ENCODE measurements around the gene BRAF.
A peak's percentile ranks its signal among the peaks of the same experiment; 100 is the strongest.

The BRAF gene

DNA sequence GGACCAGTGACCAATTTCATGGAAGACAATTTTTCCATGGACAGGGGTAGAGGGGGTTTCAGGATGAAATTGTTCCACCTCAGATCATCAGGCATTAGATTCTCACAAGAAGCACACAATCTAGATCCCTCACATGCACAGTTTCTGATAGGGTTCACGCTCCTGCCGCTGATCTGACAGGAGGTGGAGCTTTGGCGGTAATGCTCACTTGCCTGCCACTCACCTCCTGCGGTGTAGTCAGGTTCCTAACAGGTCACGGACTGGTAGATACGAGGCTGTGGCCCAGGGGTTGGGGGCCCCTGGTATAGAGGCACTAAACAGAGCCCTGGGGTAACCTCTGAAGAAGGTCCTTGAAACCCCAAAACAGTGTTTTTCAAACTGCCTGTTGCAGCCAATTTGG, 6.5 kb downstream of the BRAF start:
- no peak overlapping the region for H3K4me3 ChIP-seq (ENCODE audit: low read depth, low read length)
- no peaks in the 10 kb centered on the region for H3K9me3 ChIP-seq (ENCODE audit: control insufficient read depth, insufficient read depth, low read depth, low read length)
- ChIA-PET POLR2A (no interaction called here), CTCF (interaction anchor here (0.7 kb wide), 2 partner anchors 12 to 19 kb away, joined by 3 read pairs; no protein-coding TSS in a partner anchor)
- 0 out of 2 replicates have a peak, but pooled peaks cover 5% of the 10 kb centered on the region for H3K4me1 ChIP-seq (ENCODE audit: control insufficient read depth, insufficient read depth, low read length)
- no peak overlapping the region for H3K27ac ChIP-seq (ENCODE audit: extremely low read depth, low read depth, low read length)
- TF ChIP-seq KLF7 (tag by site-specific recombination; IDR thresholded peaks at IDR 0.05; ENCODE audit: borderline replicate concordance) (no peak), ZBTB8A (tag by site-specific recombination; IDR thresholded peaks at IDR 0.05) (no peak), ZNF510 (tag by site-specific recombination; IDR thresholded peaks at IDR 0.05; ENCODE audit: insufficient replicate concordance) (peak; percentile 18), GLI4 (tag by site-specific recombination; IDR thresholded peaks at IDR 0.05) (no peak)
- TF ChIP-seq, protein P1, sequence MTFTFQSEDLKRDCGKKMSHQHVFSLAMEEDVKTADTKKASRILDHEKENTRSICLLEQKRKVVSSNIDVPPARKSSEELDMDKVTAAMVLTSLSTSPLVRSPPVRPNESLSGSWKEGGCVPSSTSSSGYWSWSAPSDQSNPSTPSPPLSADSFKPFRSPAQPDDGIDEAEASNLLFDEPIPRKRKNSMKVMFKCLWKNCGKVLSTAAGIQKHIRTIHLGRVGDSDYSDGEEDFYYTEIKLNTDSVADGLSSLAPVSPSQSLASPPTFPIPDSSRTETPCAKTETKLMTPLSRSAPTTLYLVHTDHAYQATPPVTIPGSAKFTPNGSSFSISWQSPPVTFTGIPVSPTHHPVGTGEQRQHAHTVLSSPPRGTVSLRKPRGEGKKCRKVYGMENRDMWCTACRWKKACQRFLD (tag by site-specific recombination; IDR thresholded peaks at IDR 0.05): no peak
- peaks cover 0 to 3% of the 10 kb centered on the region in 2 experiments; a peak in 1 of 3 replicates for H3K36me3 ChIP-seq (ENCODE audit: control insufficient read depth in 2 of 2, insufficient read depth in 1 of 2, low read length in 2 of 2)

DNA sequence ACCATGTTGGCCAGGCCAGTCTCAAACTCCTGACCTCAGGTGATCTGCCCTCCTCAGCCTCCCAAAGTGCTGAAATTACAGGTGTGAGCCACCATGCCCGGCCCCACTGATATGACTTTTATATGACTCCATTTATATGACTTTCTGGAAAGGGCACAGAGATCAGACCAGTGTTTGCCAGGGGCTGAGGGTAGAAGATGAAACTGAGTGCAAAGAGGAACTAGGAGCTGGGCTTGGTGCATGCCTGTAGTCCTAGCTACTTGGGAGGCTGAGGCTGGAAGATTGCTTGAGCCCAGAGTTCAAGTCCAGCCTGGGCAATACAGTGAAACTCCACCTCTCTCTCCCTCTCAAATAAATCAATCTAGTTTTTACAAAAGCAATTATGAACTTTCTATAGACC, 7.5 kb downstream of the BRAF start:
- POLR2A ChIA-PET: no interaction called here
- CTCF ChIA-PET: no interaction called here
- no peak overlapping the region for H3K27ac ChIP-seq (ENCODE audit: extremely low read depth, low read depth, low read length)

GRCh38 chr7:140915935-140916555, 8.7 kb downstream of the BRAF start:
- CTCF ChIA-PET: no interaction called here

More for the DNA sequence above, 7.5 kb downstream of the BRAF start:
- Histone ChIP-seq H3K4me3 (ENCODE audit: low read depth, low read length) (no peak overlapping the region), H3K4me1 (ENCODE audit: control insufficient read depth, insufficient read depth, low read length) (0 out of 2 replicates have a peak, but pooled peaks cover 5% of the 10 kb centered on the region), H3K36me3 (ENCODE audit: control insufficient read depth in 2 of 2, insufficient read depth in 1 of 2, low read length in 2 of 2) (peaks cover 0 to 3% of the 10 kb centered on the region in 2 experiments; a peak in 1 of 3 replicates), H3K9me3 (ENCODE audit: control insufficient read depth, insufficient read depth, low read depth, low read length) (no peaks in the 10 kb centered on the region)
- TF ChIP-seq ZFP41 (tag by site-specific recombination; IDR thresholded peaks at IDR 0.05; ENCODE audit: borderline replicate concordance) (no peak), MZF1 (tag by site-specific recombination; IDR thresholded peaks at IDR 0.05; ENCODE audit: borderline replicate concordance) (no peak)

More at GRCh38 chr7:140915935-140916555, 8.7 kb downstream of the BRAF start:
- H3K36me3 ChIP-seq (ENCODE audit: control insufficient read depth in 2 of 2, insufficient read depth in 1 of 2, low read length in 2 of 2): peaks cover 0 to 3% of the 10 kb centered on the region in 2 experiments; a peak in 1 of 3 replicates
- POLR2A ChIA-PET: no interaction called here
- no peak overlapping the region for H3K4me3 ChIP-seq (ENCODE audit: low read depth, low read length)
- TF ChIP-seq, protein P2, sequence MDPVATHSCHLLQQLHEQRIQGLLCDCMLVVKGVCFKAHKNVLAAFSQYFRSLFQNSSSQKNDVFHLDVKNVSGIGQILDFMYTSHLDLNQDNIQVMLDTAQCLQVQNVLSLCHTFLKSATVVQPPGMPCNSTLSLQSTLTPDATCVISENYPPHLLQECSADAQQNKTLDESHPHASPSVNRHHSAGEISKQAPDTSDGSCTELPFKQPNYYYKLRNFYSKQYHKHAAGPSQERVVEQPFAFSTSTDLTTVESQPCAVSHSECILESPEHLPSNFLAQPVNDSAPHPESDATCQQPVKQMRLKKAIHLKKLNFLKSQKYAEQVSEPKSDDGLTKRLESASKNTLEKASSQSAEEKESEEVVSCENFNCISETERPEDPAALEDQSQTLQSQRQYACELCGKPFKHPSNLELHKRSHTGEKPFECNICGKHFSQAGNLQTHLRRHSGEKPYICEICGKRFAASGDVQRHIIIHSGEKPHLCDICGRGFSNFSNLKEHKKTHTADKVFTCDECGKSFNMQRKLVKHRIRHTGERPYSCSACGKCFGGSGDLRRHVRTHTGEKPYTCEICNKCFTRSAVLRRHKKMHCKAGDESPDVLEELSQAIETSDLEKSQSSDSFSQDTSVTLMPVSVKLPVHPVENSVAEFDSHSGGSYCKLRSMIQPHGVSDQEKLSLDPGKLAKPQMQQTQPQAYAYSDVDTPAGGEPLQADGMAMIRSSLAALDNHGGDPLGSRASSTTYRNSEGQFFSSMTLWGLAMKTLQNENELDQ (tag by site-specific recombination; IDR thresholded peaks at IDR 0.05; ENCODE audit: low read depth): no peak
- TF ChIP-seq OSR2 (tag by site-specific recombination; IDR thresholded peaks at IDR 0.05) (no peak), ZNF239 (tag by site-specific recombination; IDR thresholded peaks at IDR 0.05) (no peak), ZNF664 (tag by site-specific recombination; IDR thresholded peaks at IDR 0.05) (no peak), ZNF398 (tag by site-specific recombination; IDR thresholded peaks at IDR 0.05) (no peak), ZNF747 (tag by site-specific recombination; IDR thresholded peaks at IDR 0.05) (no peak), KLF10 (tag by site-specific recombination; IDR thresholded peaks at IDR 0.05) (no peak), ZNF707 (tag by site-specific recombination; IDR thresholded peaks at IDR 0.05) (no peak), ZNF223 (tag by site-specific recombination; IDR thresholded peaks at IDR 0.05) (no peak), ZNF837 (tag by site-specific recombination; IDR thresholded peaks at IDR 0.05) (no peak), ZNF76 (tag by site-specific recombination; IDR thresholded peaks at IDR 0.05; ENCODE audit: borderline replicate concordance, low read depth) (no peak), GLIS2 (tag by site-specific recombination; IDR thresholded peaks at IDR 0.05) (no peak)
- TF ChIP-seq, protein P3, sequence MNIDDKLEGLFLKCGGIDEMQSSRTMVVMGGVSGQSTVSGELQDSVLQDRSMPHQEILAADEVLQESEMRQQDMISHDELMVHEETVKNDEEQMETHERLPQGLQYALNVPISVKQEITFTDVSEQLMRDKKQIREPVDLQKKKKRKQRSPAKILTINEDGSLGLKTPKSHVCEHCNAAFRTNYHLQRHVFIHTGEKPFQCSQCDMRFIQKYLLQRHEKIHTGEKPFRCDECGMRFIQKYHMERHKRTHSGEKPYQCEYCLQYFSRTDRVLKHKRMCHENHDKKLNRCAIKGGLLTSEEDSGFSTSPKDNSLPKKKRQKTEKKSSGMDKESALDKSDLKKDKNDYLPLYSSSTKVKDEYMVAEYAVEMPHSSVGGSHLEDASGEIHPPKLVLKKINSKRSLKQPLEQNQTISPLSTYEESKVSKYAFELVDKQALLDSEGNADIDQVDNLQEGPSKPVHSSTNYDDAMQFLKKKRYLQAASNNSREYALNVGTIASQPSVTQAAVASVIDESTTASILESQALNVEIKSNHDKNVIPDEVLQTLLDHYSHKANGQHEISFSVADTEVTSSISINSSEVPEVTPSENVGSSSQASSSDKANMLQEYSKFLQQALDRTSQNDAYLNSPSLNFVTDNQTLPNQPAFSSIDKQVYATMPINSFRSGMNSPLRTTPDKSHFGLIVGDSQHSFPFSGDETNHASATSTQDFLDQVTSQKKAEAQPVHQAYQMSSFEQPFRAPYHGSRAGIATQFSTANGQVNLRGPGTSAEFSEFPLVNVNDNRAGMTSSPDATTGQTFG (tag by site-specific recombination; IDR thresholded peaks at IDR 0.05; ENCODE audit: borderline replicate concordance): no peak
- TF ChIP-seq, protein P4, sequence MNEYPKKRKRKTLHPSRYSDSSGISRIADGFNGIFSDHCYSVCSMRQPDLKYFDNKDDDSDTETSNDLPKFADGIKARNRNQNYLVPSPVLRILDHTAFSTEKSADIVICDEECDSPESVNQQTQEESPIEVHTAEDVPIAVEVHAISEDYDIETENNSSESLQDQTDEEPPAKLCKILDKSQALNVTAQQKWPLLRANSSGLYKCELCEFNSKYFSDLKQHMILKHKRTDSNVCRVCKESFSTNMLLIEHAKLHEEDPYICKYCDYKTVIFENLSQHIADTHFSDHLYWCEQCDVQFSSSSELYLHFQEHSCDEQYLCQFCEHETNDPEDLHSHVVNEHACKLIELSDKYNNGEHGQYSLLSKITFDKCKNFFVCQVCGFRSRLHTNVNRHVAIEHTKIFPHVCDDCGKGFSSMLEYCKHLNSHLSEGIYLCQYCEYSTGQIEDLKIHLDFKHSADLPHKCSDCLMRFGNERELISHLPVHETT (tag by site-specific recombination; IDR thresholded peaks at IDR 0.05): no peak
- H3K9me3 ChIP-seq (ENCODE audit: control insufficient read depth, insufficient read depth, low read depth, low read length): no peaks in the 10 kb centered on the region
- 0 out of 2 replicates have a peak, but pooled peaks cover 5% of the 10 kb centered on the region for H3K4me1 ChIP-seq (ENCODE audit: control insufficient read depth, insufficient read depth, low read length)
- H3K27ac ChIP-seq (ENCODE audit: extremely low read depth, low read depth, low read length): no peak overlapping the region

Measured in HEK293 (cell line).